GM23338 (cell line): ENCODE measurements around the gene AGRP.

Source experiments
- CREB1 ChIP-seq: fragments of 250-450 bp; sonication (Bioruptor Pico); IDR thresholded peaks from 2 replicates; pipeline ENCODE4 v1.5.0; 2020; ENCODE audit warnings: low read depth, mild to moderate bottlenecking, moderate library complexity
- CTCF ChIP-seq, 2 experiments: fragments of 200-600 bp in 1 of 2; sonication (generic) in 1 of 2; conservative IDR thresholded peaks; 2 replicates each; pipeline versions ENCODE4 v1.5.1 to v1.6.1; 2016 to 2017; ENCODE audit warnings: antibody characterized with exemption in 2 of 2, low read depth in 2 of 2, mild to moderate bottlenecking in 2 of 2, moderate library complexity in 1 of 2
- EZH2 ChIP-seq: fragments of 200-600 bp; sonication (generic); IDR thresholded peaks from one replicate; pipeline ENCODE4 v1.8.0; 2017; ENCODE audit warnings: antibody characterized with exemption, mild to moderate bottlenecking, low read depth; ENCODE audit not compliant: unreplicated experiment
- EZH2phosphoT487 ChIP-seq: fragments of 200-600 bp; sonication (generic); IDR thresholded peaks from one replicate; pipeline ENCODE4 v1.8.1; 2018; ENCODE audit warnings: antibody characterized with exemption; ENCODE audit not compliant: unreplicated experiment
- JUNB ChIP-seq: IDR thresholded peaks from one replicate; pipeline ENCODE4 v1.6.1; 2016; ENCODE audit warnings: antibody characterized with exemption; ENCODE audit not compliant: unreplicated experiment
- NANOG ChIP-seq: IDR thresholded peaks from 2 replicates; pipeline ENCODE4 v1.6.1; 2016; ENCODE audit warnings: antibody characterized with exemption, borderline replicate concordance
- POLR2AphosphoS5 ChIP-seq: IDR thresholded peaks from 2 replicates; pipeline ENCODE4 v1.6.1; 2016; ENCODE audit warnings: antibody characterized with exemption, low read depth
- ZNF331 ChIP-seq: fragments of 250-450 bp; sonication (Bioruptor Pico); IDR thresholded peaks from 2 replicates; pipeline ENCODE4 v1.5.0; 2020; ENCODE audit warnings: low read depth, mild to moderate bottlenecking, moderate library complexity
- TF ChIP-seq, protein P1 (sequence below): IDR thresholded peaks from one replicate; pipeline ENCODE4 v1.6.1; 2018; ENCODE audit warnings: antibody characterized with exemption; ENCODE audit not compliant: unreplicated experiment

DNA sequence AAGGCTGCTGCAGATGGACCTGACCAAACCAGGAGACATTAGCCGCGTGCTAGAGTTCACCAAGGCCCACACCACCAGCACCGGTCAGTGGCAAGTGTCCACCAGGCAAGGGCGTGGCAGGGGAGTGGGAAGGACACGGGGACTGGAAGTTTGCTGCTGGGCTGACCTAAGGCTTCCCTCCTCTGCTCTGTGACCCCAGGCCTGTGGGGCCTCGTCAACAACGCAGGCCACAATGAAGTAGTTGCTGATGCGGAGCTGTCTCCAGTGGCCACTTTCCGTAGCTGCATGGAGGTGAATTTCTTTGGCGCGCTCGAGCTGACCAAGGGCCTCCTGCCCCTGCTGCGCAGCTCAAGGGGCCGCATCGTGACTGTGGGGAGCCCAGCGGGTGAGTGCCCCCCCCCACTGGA lies 47.6 kb downstream of the AGRP start:
- TF ChIP-seq CTCF (conservative IDR thresholded peaks at IDR 0.05; ENCODE audit: low read depth in 2 of 2), result no peak
- TF ChIP-seq, protein P1, sequence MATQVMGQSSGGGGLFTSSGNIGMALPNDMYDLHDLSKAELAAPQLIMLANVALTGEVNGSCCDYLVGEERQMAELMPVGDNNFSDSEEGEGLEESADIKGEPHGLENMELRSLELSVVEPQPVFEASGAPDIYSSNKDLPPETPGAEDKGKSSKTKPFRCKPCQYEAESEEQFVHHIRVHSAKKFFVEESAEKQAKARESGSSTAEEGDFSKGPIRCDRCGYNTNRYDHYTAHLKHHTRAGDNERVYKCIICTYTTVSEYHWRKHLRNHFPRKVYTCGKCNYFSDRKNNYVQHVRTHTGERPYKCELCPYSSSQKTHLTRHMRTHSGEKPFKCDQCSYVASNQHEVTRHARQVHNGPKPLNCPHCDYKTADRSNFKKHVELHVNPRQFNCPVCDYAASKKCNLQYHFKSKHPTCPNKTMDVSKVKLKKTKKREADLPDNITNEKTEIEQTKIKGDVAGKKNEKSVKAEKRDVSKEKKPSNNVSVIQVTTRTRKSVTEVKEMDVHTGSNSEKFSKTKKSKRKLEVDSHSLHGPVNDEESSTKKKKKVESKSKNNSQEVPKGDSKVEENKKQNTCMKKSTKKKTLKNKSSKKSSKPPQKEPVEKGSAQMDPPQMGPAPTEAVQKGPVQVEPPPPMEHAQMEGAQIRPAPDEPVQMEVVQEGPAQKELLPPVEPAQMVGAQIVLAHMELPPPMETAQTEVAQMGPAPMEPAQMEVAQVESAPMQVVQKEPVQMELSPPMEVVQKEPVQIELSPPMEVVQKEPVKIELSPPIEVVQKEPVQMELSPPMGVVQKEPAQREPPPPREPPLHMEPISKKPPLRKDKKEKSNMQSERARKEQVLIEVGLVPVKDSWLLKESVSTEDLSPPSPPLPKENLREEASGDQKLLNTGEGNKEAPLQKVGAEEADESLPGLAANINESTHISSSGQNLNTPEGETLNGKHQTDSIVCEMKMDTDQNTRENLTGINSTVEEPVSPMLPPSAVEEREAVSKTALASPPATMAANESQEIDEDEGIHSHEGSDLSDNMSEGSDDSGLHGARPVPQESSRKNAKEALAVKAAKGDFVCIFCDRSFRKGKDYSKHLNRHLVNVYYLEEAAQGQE, result no peak
- no peak for TF ChIP-seq NANOG
- TF ChIP-seq EZH2, result no peak
- TF ChIP-seq POLR2AphosphoS5, result no peak
- TF ChIP-seq EZH2phosphoT487, result no peak
- no peak for TF ChIP-seq CREB1 (CRISPR knock-in tag)
- no peak for TF ChIP-seq ZNF331 (CRISPR knock-in tag)
- no peak for TF ChIP-seq JUNB
